ENCODE results near the gene UMAD1.
A peak's percentile ranks its signal among the peaks of the same experiment; 100 is the strongest.
"Not testable (repeated sequence)": the region's sequence is repeated elsewhere in the genome, so short reads cannot be mapped to it uniquely, and the experiment has no call there.

Gene UMAD1

DNA sequence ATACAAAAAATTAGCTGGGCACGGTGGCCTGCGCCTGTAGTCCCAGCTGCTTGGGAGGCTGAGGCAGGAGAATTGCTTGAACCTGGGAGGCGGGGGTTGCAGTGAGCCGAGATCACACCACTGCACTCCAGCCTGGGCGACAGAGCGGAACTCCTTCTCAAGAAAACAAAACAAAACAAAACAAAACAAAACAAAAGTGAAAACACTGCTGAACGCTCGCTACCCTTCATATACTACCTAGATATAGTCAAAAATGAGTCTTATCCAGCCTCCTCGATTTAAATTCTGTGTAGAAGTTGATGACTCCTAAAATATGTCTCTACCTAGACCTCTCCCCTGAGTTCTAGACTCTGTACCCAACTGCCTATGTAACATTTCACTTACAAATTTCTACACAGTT is 164.3 kb downstream of the UMAD1 start:
- FAIRE-seq, result not testable (repeated sequence)

DNA sequence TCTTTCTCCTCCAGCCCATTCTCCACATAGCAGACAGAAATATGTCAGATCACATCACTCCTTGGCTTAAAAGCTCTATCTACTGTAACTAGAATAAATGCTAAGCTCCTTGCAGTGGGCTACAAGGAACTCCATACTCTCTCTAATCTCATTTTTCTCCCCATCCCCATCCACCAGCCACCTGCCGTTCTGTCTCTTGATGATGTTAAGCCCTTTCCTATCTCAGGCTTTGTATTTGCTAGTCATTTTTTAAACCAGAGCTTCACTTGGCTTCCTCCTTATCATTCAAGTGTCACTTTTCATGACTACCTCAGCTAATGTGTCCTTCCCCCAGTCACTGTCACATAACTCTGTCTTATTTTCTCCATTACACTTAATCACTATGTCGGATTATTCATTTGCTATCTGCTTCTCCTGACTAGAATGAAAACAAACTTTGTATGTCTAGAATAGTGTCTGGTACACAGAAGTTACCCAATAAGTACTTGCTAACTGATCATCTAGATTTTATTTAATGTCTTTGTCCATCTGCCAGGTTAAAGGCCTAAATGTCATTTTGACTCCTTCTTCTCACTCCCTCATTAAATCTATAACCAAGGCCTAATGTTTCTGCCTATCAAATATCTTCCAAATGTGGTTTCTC is 165.1 kb downstream of the UMAD1 start:
- peak; percentile 86 for FAIRE-seq

DNA sequence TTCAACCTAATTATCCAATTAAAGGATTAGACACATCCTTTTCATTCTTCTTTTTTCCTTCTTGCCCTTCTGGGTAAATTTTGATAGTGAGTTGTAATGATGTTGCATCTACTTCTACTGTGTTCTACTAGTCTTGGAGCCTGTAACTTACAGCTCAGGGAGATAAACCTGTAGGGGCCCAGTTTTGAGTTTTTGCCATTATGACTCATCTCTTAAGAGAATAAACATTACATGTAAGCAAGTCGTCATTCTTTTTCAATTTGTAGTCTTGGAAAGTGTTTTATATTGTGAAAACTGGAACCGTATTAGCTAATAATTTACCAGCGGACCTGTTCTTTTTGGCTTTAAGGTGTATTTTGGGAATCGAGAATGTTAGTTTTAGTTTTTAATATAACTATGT is 167.6 kb downstream of the UMAD1 start:
- no peak for FAIRE-seq

DNA sequence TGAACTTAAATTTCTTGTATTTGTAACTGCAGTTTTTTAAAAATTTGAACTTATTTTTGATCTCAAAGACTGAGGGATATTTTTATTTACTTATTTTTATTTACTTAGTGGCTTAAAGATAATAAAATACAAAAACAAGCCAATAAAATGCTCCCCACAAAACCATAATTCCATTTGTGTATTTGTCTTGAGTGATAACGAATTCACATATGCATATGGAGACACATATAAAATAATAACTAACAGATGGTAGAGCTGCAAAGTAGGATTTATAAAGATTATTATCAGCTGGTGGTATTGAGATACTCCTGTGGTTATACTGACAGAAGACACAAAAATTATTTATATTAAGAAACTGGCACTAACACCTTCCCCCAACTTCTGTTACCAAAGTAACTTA is 168.1 kb downstream of the UMAD1 start:
- peak; percentile 90 for FAIRE-seq

DNA sequence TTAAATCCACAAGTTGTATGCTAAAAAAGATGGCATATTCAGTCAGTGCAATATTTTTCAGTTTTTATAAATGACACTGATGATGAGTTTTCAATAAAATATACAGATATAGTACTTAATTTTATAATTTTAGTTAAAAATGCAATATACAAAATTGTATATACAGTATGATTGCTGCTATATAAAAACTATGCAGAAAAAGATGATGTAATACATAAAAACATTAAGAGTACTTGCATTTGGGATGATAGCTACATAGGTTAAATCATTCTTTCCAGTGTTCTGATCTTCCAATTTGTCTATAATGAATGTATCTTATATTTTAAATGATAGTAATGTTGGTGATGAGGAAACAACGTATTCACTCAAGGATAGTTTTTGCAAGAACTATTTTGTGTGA is 169.8 kb downstream of the UMAD1 start:
- peak; percentile 37 for FAIRE-seq

DNA sequence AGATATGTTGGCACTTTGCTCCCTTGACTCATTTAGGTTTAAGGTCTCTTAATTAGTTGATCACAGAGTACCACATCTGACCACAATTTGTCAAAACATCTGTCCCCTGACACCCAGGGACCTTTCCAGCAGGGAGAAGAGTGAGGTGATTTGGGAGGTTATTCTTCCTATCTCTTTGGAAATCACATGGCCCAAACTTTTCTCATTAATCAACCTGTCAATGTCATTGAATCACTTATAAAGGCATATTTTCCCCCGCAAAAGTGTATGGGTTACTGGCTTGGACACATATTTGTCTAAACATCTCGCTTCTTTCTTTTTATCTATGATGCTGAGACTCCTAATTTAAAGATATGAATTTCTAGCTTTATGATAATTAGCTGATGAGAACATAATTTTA is 170.3 kb downstream of the UMAD1 start:
- FAIRE-seq, result no peak

DNA sequence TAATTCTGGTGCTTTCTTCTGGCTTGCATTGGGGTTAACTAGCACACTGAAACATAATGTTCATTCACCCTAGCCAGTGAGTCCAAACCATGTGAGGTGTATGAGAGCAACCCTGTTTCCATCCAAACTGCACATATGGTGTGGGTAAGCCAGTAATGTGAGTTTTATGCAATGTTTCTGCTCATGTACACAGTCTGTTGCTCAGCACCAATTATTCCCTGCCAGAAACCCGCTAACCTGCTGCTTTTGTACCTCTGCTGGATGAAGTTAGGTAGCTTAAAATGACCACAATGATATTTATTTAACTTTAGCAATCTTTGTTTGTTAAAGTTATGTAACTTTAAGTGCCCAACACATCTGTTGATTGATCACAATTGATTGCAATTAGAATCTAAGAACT is 171.6 kb downstream of the UMAD1 start:
- FAIRE-seq, result no peak

DNA sequence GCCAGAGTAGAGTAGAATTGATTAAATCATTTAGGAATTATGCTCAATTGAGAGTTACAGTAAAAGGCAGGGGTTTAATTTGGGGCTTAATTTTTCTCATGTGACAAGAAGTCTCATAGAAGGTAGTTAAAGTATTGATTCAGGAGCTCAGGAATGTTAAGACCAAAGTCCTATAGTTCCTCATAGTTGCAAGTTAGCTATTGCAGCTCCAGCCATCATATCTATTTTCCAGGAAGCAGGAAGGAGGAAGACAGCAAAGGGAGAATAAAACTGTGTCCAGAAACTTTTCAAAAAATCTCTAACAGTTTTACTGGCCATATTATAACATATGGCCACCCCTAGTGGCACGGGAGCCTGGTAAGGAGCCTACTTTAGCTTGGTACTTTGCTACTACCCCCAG is 174.8 kb downstream of the UMAD1 start:
- no peak for FAIRE-seq

DNA sequence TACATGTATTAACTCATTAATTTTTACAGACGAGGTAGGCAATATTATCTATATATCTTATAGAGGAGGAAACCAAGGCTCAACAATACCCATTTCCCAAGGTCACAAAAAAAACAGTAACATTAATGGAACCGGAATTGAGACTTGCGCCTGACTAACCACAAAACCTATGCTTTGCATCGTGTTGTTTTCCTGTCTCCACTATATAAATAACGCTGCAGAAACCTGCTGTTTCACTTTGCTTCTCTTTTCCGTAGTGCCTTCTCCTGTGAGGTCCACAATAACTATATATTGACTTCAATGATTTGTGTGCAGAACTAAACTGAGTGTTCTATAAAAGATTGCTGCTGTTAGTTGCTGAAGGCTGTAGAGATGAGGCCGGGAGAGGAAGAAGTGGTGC is 175.5 kb downstream of the UMAD1 start:
- FAIRE-seq, result no peak

DNA sequence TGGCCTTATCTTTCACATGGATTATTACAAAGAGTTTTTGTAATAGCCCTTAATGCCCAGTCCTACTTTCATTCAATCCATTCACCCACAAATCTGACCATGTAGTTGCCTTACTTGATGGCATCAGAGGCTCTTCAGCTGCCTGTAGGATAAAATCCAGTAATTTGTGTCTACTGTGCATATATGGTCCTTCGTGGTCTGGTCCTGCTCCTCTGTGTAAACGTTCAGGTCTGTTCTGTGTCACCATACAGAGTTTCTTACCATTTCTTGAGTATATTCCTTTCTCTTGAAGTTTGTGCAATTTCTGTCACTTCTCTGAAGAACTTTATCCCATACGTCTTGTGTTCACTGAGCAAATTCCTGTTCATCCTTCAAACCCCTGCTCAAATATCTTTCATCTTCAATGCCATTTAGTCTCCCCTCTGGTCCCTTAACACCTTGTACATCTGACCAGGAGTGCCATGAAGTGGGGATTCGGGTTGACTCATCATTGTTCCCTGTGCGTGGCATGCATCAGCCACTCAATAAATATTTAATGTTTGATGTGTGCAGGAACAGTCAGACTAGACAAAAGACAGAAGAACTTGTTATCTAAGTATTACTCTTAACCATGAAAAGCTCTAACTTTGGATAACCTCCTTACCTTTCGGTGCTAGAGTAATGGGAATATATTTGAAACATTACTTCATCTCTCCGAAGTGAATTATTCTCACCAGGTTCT is 176.4 kb downstream of the UMAD1 start:
- no peak for FAIRE-seq

DNA sequence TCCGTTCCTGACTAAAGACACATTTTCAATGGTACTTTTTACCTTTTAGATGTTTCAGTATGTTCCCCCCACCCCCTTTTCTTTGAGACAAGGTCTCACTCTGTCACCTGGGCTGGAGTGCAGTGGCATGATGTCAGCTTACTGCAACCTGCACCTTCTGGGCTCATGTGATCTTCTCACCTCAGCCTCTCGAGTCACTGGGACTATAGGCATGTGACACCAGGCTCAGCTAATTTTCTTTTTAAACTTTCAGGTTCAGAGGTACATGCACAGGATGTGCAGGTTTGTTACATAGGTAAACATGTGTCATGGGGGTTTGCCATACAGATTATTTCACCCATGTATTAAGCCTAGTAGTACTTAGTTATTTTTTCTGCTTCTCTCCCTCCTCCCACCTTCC is 177.2 kb downstream of the UMAD1 start:
- FAIRE-seq, result no peak

DNA sequence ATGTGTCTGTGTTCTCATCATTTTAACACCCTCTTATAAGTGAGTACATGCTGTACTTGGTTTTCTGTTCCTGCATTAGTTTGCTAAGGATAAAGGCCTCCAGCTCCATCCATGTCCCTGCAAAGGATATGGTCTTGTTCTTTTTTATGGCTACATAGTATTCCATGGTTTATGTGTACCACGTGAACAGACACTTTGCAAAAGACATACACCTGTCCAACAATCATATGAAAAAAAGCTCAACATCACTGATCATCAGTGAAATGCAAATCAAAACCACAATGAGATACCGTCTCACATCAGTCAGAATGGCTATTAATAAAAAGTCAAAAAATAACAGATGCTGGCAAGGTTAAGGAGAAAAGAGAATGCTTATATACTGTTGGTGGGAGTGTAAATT is 177.6 kb downstream of the UMAD1 start:
- not testable (repeated sequence) for FAIRE-seq

DNA sequence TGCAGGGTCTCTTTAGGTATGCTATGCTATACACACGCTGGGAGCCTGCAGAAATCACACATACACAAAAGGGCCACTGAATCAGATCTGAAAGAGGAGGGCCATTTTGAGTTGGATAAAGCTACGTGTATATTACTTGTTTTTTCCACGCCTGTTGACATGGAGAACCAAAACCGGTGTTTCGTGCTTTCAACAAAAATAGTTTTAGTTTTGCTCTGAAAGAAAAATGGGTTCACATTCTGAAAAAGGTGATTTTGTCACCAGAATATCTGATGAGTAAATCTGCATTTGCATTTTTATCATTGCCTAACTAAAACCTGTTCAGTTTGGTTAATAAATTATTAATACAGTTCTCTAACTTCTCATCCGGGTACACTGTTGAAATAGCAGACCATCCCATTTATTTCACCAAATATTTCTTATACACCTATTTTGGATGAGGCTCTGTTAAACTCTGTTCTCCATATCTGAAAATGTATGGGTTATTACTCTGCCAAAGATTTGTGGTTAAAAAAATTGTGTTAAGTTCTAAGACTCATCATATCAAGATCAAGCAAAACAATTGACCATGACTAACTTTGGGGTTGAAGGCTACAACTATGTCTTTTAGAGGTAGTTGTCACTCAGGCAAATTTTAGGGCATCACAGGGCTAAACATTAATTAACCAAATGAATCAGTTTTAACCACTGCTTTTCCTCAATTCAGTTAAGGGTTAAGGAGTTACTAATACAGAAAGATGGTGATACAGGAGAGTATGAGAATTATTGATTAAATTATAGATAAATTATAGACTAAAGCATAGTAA is 179.1 kb downstream of the UMAD1 start:
- no peak for FAIRE-seq

DNA sequence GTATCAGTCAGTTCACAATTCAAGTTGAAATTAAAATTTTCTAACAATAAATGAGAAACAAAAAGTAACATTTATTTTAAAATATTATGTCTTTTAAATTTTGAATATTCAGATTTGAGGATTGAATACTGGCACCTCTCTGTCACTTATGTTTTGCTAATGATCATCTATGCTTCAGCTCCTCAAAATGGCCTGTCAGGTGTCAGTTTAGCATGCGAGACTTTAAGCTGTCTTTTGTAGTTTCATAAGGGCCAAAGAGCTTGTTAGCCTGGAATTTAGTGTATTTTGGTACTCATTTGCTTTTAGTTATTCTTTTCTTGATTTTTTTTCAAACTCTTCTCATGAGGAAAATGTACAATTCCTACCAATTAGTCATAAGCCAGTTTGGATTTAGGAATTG is 179.9 kb downstream of the UMAD1 start:
- FAIRE-seq, result no peak

DNA sequence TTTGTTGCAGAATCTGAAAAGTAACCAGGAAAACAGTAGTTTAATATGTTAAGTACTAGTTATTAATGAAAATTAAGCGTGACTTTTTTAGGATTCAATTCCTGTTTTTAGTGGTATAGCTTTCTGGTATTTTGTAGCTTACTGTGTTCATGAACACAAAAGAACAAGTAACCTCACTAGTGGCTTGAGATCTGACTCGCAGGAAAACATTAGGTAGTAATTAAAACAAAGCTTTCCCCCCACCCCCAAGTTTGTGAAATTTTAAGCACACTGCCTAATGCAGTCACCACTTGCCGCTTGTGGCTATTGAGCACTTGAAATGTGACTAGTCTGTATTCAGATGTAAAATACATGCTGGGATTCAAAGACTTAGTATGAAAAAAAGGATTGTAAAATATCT is 180.4 kb downstream of the UMAD1 start:
- no peak for FAIRE-seq

DNA sequence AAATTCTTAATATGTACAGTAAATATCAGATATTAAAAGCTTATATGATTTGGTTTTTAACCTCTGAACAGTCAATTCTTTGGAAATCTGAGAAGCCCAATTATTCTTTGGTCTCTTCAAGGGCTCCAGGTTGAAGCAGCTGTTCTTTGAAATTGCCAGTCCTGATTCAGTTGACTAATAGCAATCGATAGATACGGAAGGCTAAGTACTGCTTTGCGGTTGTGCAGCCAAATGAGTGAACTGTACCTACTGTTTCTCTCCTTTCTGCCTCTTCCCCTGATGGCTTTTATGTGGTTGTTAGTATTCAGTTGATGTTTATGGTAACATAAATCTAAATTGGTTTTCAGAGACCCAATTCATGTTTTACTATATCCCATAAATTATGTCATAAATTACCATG is 181.0 kb downstream of the UMAD1 start:
- FAIRE-seq, result no peak

DNA sequence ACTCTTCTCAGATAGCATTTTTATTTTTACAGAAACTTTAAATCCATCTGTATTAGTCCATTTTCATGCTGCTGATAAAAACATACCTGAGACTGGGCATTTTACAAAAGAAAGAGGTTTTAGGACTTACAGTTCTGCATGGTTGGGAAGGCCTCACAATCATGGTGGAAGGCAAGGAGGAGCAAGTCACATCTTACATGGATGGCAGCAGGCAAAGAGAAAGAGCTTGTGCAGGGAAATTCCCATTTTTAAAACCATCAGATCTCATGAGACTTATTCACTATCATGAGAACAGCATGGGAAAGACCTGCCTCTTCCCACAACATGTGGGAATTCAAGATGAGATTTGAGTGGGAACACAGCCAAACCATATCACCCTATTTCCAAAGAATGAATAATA is 184.7 kb downstream of the UMAD1 start:
- FAIRE-seq, result not testable (repeated sequence)

DNA sequence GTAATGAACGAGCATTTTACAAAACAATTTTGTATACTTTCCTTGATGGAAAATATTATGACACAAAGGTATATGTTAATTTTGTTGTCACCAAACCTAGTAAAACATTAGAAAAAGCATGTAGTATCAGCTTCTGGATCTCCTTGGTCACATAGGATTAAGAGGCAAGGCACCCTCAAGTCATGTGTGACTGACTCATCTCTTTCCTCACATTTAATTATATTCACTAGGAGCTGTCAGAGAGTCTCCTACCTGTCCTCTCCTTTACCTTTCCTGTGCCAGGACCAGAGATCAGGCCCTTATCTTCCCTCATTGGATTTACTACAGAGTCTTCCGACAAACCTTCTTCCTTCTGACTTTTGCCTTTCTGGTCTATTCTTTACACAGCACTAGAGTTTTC is 189.1 kb downstream of the UMAD1 start:
- FAIRE-seq, result no peak

DNA sequence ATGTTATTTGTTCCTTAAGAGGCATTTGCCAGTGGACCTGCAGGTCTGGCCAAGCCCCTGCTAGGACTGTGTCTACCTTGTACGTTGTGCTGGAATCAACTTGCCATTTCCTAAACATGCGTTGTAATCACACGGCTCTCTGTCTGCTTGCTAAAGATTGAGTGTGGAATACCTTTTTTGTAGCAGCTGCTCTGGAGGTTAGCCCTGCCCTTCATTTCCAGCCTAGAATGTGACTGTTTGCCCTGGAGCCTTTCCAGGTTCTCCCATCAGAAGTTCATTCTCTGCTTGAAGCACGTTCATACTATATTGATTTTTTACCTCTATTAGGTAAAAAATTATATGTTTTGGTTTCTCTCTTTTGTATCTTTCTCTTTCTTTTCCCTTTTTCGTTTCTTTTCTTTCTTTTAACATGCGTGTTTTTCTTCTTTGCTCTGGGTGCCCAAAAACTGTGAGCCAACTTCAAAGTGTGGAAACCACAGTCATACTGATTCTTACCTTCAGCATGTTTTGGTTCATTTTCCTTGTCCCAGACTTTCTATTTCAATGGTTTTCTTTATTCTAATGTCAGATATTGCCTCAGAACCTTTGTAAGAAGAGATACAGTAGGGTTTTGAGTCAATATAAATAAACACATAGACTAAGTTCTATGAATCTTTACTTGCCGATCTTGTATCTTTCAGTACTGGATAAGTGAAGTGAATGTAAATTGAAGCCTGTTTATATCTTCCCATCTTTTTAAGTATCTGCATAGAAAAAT is 189.7 kb downstream of the UMAD1 start:
- FAIRE-seq, result no peak

DNA sequence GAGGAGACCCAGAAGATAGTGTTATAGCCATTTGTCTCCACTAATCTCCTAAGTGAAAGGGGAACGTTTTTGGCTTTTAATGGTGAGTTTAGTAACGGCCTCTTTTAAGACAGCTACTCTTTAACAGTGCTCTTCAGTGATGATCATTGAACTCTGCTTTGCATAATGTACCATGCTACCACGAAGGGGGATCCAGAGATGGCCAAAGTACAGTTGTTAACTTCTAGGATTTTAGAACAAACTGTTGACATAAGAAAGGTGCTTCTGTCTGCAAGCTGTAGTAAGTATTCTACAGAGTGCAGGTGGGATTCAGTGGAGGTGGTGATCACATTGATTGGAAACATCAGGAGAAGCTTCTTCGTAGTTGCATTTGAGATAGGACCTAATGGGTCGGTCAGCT is 192.0 kb downstream of the UMAD1 start:
- FAIRE-seq, result no peak

DNA sequence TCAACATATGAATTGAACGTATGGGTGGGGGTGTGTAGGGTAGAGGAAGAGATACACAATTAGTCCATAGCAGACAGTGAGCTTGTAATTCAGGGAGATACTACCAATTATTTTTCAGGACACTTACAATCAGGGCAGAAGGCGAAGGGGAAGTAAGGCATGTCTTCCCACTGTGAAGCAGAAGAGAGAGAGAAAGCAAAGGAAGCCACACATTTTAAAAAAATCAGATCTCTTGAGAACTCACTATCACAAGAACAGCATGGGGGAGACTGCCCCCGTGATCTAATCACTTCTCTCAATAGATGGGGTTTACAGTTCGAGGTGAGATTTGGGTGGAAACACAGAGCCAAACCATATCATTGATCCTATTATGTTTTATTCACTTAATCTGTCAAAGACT is 194.2 kb downstream of the UMAD1 start:
- FAIRE-seq, result no peak

DNA sequence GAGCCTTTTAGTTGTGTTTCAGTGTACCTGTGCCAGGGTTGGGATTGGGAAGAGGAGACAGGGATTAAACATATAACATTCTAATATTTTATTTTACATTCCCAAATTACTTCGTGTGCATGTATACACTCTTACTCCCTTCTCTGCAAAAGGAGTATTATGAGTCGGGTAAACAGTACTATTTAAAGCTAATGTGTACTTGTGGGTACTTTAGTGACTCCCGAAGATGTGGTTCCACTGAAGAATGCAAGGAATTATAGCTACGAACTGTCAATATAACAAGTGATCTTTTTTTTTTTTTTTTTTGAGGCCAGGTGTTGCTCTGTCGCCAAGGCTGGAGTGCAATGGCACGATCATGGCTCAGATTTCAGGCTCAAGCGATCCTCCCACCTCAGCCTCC is 200.5 kb downstream of the UMAD1 start:
- no peak for FAIRE-seq

DNA sequence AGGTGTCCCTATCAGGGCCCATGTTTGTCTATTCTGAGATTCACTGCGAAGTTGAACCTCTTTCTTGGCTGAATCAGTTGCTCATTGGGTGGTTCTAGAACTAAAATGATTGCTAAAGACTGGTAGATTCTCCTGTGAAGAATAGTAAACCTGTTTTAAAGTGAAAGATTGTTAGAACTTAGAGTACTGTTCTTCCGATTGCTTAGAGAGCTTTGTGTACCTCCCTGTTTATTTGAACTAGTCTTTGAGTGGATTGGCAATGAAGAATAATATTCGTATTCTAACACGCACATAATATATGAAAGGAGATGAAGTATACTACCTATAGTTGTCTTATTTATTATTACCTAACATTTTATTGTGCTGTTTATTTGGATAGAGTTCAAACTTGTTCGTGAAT is 202.7 kb downstream of the UMAD1 start:
- FAIRE-seq, result no peak
